ENCODE results near the gene CCNK. TPM values are rescaled to one million over a fixed set of nuclear protein-coding genes. Genes with fewer than 3 reads are reported as not detected.

The CCNK gene
- total and polyA plus RNA-seq, 2 of the 13 experiments (the other 11 are each of a cell fraction or from before 2014, with no cell fraction given): 4.9 to 9.7 TPM

DNA sequence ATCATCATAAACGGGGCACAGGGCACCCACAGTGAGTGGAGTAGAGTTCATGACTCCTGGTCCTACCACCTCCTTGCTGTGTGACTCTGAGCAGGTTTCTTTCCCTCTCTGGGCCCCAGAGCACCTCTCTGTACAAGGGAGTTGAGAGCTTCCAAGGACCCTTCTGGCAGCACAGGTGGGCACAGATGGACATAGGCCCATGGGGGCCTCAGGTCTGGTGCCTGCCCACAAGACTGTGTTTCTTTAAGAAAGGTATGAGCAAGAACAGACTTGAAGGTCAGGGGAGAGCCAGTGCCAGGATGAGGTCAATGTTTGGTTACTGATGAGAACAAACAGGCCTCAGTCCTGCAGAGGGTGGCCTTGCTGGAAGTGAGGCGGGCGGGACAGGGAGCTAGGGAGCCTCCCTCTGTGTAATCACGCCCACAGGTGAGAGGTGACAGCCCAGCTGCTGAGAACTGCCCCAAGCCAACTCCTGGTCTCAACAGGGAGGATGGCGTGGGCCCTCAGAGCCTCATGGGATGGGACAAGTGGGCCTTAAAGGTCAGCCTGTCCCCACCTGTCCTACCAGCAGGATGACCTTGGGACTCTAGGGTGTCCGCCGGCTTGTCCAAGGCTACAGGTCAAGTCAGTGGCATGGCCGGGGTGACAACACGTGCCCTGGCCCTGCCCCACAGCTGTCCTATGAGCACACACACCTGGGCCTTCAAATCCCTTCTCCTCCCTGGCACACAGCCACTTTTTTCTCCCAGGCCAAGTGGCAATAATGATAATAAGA is 73.7 kb downstream of the CCNK start (continued):
- TF ChIP-seq, protein P1, sequence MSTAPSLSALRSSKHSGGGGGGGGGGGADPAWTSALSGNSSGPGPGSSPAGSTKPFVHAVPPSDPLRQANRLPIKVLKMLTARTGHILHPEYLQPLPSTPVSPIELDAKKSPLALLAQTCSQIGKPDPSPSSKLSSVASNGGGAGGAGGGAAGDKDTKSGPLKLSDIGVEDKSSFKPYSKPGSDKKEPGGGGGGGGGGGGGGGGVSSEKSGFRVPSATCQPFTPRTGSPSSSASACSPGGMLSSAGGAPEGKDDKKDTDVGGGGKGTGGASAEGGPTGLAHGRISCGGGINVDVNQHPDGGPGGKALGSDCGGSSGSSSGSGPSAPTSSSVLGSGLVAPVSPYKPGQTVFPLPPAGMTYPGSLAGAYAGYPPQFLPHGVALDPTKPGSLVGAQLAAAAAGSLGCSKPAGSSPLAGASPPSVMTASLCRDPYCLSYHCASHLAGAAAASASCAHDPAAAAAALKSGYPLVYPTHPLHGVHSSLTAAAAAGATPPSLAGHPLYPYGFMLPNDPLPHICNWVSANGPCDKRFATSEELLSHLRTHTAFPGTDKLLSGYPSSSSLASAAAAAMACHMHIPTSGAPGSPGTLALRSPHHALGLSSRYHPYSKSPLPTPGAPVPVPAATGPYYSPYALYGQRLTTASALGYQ (CRISPR knock-in tag; IDR thresholded peaks at IDR 0.05): peak; percentile 28; the same call in 1 of the 2 replicates
- TF ChIP-seq ARID4A (CRISPR knock-in tag; IDR thresholded peaks at IDR 0.05; ENCODE audit: borderline replicate concordance) (peak; percentile 71), MEIS1 (CRISPR knock-in tag; IDR thresholded peaks at IDR 0.05; ENCODE audit: borderline replicate concordance) (peak; percentile 83), TBX3 (IDR thresholded peaks at IDR 0.05; ENCODE audit: borderline replicate concordance) (peak; percentile 58; the same call in 1 of the 2 replicates), SAFB2 (CRISPR knock-in tag; IDR thresholded peaks at IDR 0.05; ENCODE audit: borderline replicate concordance, low read depth) (no peak), MYC (CRISPR knock-in tag; IDR thresholded peaks at IDR 0.05; ENCODE audit: borderline replicate concordance) (peak; percentile 76), GLMP (CRISPR knock-in tag; IDR thresholded peaks at IDR 0.05; ENCODE audit: borderline replicate concordance) (no peak), KIAA2018 (CRISPR knock-in tag; IDR thresholded peaks at IDR 0.05; ENCODE audit: borderline replicate concordance) (no peak), SOX6 (IDR thresholded peaks at IDR 0.05) (no peak), SOX6 (CRISPR knock-in tag; IDR thresholded peaks at IDR 0.05) (peak; percentile 62), HNF4A (CRISPR knock-in tag; IDR thresholded peaks at IDR 0.05) (peak; percentile 72)

Data from HepG2 (cell line).